ENCODE data around the gene CREB5.

CREB5 gene

DNA sequence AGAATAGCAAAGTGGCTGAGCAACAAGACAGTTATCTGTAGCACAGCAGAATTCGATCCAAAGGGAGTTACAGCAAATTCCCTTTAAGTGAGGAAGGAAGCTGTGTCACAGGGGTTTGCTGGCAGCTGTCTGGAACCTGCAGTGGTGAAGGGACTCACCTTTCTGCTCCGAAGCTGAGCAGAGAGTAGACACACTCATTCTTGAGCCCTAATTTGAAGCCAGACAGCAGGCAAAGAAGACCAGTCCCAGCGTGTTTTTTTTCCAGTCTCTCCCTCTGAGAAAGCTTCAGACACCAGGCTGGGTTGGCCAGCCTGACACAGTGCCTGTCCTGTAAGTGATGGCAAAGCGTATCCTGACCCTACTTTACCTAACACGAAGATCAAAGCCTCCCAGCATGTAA lies 335.1 kb downstream of the CREB5 start:
- H3K9ac ChIP-seq (ENCODE audit: low read length), result no peak overlapping the region
- H3K27me3 ChIP-seq (ENCODE audit: control insufficient read depth, insufficient read depth, low read length), result no peaks in the 10 kb centered on the region
- H3K27ac ChIP-seq (ENCODE audit: low read depth, low read length), result no peak overlapping the region
- H3K36me3 ChIP-seq (ENCODE audit: control insufficient read depth, insufficient read depth, low read length), result no peaks in the 10 kb centered on the region
- no peaks in the 10 kb centered on the region for H3K9me3 ChIP-seq (ENCODE audit: control insufficient read depth, insufficient read depth, low read depth, low read length)
- peaks cover 32% of the 10 kb centered on the region for H3K4me1 ChIP-seq (ENCODE audit: control insufficient read depth, insufficient read depth, low read length)
- H3K4me3 ChIP-seq (ENCODE audit: low read depth, low read length), result no peak overlapping the region

DNA sequence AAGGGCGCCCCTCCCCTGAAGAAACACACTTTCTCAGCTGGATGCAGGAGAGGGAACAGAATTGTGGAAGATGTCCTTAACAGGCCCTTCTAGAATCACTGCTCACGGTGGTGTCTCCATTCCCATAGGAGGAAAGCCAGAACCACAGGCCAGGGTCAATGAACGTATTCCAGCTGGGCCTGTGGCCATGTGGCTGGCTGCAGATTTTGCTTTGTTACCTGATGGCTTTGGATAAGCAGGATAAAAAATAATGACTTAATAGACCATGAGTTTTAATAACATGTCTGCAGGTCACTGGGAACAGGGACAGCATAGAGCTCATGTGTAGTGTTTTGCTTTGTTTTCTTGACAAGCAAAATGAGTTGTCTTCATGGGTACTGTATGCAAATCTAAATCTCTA lies 335.5 kb downstream of the CREB5 start:
- no peak overlapping the region for H3K27ac ChIP-seq (ENCODE audit: low read depth, low read length)
- H3K36me3 ChIP-seq (ENCODE audit: control insufficient read depth, insufficient read depth, low read length), result no peaks in the 10 kb centered on the region
- H3K4me3 ChIP-seq (ENCODE audit: low read depth, low read length), result no peak overlapping the region

DNA sequence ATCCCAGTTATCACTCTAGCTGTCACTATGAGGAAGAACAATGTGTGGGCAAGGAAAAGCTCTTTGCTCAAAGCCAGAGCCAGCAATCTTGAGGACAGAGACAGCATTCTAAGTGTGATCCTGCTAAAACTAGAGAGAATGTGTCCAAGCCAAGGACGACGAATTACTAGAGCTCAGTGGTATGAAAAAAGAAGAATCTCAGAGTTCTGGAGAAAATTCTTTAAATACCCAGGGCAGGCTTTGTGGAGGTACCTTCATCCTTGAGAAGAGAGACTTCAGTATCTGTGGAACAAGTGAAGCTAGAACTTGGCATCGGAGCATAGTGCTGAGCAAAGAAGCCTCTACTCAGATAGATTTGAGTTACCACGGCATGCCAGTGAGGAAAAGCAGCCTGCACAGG lies 336.0 kb downstream of the CREB5 start:
- Histone ChIP-seq H3K36me3 (ENCODE audit: control insufficient read depth, insufficient read depth, low read length) (no peaks in the 10 kb centered on the region), H3K4me3 (ENCODE audit: low read depth, low read length) (no peak overlapping the region), H3K27me3 (ENCODE audit: control insufficient read depth, insufficient read depth, low read length) (no peaks in the 10 kb centered on the region), H3K27ac (ENCODE audit: low read depth, low read length) (no peak overlapping the region), H3K9me3 (ENCODE audit: control insufficient read depth, insufficient read depth, low read depth, low read length) (no peaks in the 10 kb centered on the region), H3K9ac (ENCODE audit: low read length) (no peak overlapping the region), H3K4me1 (ENCODE audit: control insufficient read depth, insufficient read depth, low read length) (peaks cover 32% of the 10 kb centered on the region)

More for the DNA sequence above, 335.5 kb downstream of the CREB5 start:
- Histone ChIP-seq H3K27me3 (ENCODE audit: control insufficient read depth, insufficient read depth, low read length) (no peaks in the 10 kb centered on the region), H3K9me3 (ENCODE audit: control insufficient read depth, insufficient read depth, low read depth, low read length) (no peaks in the 10 kb centered on the region), H3K4me1 (ENCODE audit: control insufficient read depth, insufficient read depth, low read length) (peaks cover 32% of the 10 kb centered on the region), H3K9ac (ENCODE audit: low read length) (no peak overlapping the region)

DNA sequence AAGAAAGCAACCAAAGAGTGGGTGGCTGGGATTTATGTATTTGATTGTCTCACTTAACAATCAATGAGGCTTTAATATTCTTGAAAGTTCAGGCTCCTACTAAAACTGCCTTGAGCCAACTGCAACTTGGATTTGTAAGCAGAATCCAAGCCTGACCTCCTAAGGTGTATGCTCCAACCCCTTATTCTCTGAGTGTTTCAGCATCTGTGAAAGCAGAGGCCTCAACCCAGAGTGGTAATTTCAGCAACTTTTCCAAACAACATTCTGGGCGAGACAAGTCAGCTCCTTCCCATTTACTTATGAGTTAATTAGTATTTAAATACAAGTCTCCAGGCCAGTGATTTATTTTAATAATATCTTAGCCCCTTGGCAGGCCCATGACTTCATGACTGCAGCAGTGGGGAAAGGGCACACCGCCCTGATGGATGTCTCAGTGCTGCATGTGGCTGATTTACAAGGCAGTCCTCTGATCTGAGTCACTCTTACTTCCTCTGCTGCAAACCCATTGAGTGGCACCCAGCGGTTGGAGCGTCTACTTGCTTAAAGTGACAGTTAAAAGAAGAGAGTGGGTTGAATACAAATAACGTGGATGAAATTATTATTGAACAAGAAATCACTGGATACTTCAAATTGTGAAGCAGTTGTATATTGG lies 336.7 kb downstream of the CREB5 start:
- Histone ChIP-seq H3K4me3 (ENCODE audit: low read depth, low read length) (no peak overlapping the region), H3K9ac (ENCODE audit: low read length) (no peak overlapping the region), H3K27me3 (ENCODE audit: control insufficient read depth, insufficient read depth, low read length) (no peaks in the 10 kb centered on the region), H3K4me1 (ENCODE audit: control insufficient read depth, insufficient read depth, low read length) (peaks cover 32% of the 10 kb centered on the region), H3K36me3 (ENCODE audit: control insufficient read depth, insufficient read depth, low read length) (no peaks in the 10 kb centered on the region), H3K9me3 (ENCODE audit: control insufficient read depth, insufficient read depth, low read depth, low read length) (no peaks in the 10 kb centered on the region), H3K27ac (ENCODE audit: low read depth, low read length) (no peak overlapping the region)

DNA sequence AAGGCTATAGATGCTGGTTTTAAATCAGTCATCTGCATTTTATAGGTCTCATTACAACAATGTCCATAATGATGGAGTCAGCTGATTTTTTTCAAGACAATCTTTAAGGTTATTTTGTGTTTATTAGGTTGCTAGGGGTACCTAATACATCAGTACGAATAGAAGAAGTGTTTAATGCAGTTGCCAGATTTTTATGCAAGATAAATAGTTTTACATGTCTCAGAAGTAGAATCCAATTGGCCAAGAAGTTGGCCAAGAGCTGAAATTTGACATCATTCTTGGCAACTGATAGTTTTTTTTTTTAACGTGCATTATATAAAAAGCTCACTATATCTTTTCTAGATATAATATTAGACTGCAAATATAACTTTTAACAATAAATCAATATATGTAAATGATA lies 337.3 kb downstream of the CREB5 start:
- no peak overlapping the region for H3K27ac ChIP-seq (ENCODE audit: low read depth, low read length)
- H3K9me3 ChIP-seq (ENCODE audit: control insufficient read depth, insufficient read depth, low read depth, low read length), result no peaks in the 10 kb centered on the region
- H3K36me3 ChIP-seq (ENCODE audit: control insufficient read depth, insufficient read depth, low read length), result no peaks in the 10 kb centered on the region
- no peaks in the 10 kb centered on the region for H3K27me3 ChIP-seq (ENCODE audit: control insufficient read depth, insufficient read depth, low read length)
- no peak overlapping the region for H3K4me3 ChIP-seq (ENCODE audit: low read depth, low read length)
- H3K9ac ChIP-seq (ENCODE audit: low read length), result no peak overlapping the region
- H3K4me1 ChIP-seq (ENCODE audit: control insufficient read depth, insufficient read depth, low read length), result peaks cover 32% of the 10 kb centered on the region

DNA sequence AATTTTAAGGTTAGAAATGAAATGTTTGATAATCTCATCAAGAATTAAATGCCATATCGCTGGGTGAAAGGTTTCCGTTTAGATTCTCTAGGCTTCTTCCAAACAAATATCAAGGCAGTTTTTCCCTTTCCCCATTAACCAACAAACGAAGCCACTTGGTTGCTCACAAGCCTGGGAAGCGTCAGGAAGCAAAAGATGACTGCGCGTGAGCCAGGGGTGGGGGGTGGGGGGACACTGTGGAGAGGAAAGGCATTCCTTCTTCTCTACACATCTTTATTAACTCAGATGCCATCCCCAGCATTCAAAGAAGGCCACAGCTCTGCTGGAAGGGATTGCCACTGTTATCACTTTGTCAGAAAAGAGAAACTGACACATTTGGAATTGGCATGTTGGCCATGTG lies 338.7 kb downstream of the CREB5 start:
- Histone ChIP-seq H3K4me3 (ENCODE audit: low read depth, low read length) (no peak overlapping the region), H3K27me3 (ENCODE audit: control insufficient read depth, insufficient read depth, low read length) (no peaks in the 10 kb centered on the region), H3K36me3 (ENCODE audit: control insufficient read depth, insufficient read depth, low read length) (no peaks in the 10 kb centered on the region), H3K4me1 (ENCODE audit: control insufficient read depth, insufficient read depth, low read length) (peaks cover 32% of the 10 kb centered on the region), H3K9ac (ENCODE audit: low read length) (no peak overlapping the region), H3K9me3 (ENCODE audit: control insufficient read depth, insufficient read depth, low read depth, low read length) (no peaks in the 10 kb centered on the region), H3K27ac (ENCODE audit: low read depth, low read length) (no peak overlapping the region)

DNA sequence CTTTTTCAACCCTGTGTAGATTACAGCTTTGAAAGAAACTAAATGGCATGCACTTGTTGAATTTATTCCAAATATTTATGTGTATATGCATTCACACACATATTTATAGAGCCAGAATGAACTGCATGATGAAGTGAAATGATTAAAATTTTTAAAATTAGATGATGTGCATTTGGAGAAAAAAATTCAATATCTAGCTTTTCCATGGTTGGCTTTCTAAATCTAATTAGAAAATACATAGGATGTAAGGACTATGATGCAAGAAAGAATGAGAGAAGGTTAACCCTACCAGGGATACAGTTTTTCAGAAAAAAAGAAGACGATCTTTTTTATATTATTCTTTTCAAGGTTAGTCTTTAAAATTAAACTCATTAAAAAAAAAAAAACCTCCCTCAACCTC lies 341.3 kb downstream of the CREB5 start:
- no peaks in the 10 kb centered on the region for H3K27me3 ChIP-seq (ENCODE audit: control insufficient read depth, insufficient read depth, low read length)
- no peak overlapping the region for H3K9ac ChIP-seq (ENCODE audit: low read length)
- no peak overlapping the region for H3K4me3 ChIP-seq (ENCODE audit: low read depth, low read length)
- peaks cover 10% of the 10 kb centered on the region for H3K4me1 ChIP-seq (ENCODE audit: control insufficient read depth, insufficient read depth, low read length)
- no peak overlapping the region for H3K27ac ChIP-seq (ENCODE audit: low read depth, low read length)
- H3K36me3 ChIP-seq (ENCODE audit: control insufficient read depth, insufficient read depth, low read length), result no peaks in the 10 kb centered on the region
- H3K9me3 ChIP-seq (ENCODE audit: control insufficient read depth, insufficient read depth, low read depth, low read length), result no peaks in the 10 kb centered on the region

DNA sequence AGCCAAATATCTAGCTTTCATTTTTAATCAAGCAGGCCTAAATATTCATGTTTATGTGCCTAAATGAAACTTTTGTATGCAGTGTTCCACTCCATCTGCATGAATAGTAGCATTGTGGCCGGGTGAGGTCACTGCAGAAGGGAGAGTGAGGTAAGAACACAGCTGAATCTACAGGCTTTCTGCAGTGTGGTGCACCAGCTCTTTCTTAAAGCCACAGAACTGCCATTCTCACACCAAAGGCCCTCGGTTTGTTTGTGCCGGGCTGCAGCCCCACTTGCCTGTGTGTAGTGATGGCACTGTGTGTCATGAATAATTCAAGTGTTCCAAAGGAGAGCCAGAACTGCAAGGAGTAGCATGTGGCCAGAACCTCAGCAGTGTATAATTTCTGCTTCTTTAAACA lies 341.7 kb downstream of the CREB5 start:
- Histone ChIP-seq H3K36me3 (ENCODE audit: control insufficient read depth, insufficient read depth, low read length) (no peaks in the 10 kb centered on the region), H3K27ac (ENCODE audit: low read depth, low read length) (no peak overlapping the region), H3K27me3 (ENCODE audit: control insufficient read depth, insufficient read depth, low read length) (no peaks in the 10 kb centered on the region), H3K9me3 (ENCODE audit: control insufficient read depth, insufficient read depth, low read depth, low read length) (no peaks in the 10 kb centered on the region), H3K4me1 (ENCODE audit: control insufficient read depth, insufficient read depth, low read length) (peaks cover 7% of the 10 kb centered on the region), H3K4me3 (ENCODE audit: low read depth, low read length) (no peak overlapping the region), H3K9ac (ENCODE audit: low read length) (no peak overlapping the region)

DNA sequence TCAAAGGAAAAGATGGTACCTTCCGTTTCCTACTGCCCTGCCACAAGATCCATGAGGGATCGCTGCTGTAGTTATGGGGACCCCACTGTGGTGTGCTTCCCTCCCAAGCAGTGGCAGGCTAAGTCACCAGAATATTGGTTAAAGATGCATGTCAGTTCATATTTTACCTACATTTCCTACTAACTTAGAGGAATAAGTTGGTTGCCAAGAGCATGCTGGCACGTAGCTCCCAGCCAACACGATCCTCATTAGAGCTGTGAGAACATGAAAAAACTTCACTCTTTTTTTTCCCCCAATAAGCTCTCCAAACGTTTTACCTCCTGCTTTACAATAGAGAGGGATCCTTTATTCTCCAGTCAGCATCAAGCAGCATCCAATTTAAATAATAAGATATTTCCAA lies 342.1 kb downstream of the CREB5 start:
- H3K4me3 ChIP-seq (ENCODE audit: low read depth, low read length), result no peak overlapping the region
- no peak overlapping the region for H3K9ac ChIP-seq (ENCODE audit: low read length)
- H3K9me3 ChIP-seq (ENCODE audit: control insufficient read depth, insufficient read depth, low read depth, low read length), result no peaks in the 10 kb centered on the region
- no peaks in the 10 kb centered on the region for H3K27me3 ChIP-seq (ENCODE audit: control insufficient read depth, insufficient read depth, low read length)
- H3K27ac ChIP-seq (ENCODE audit: low read depth, low read length), result no peak overlapping the region
- no peaks in the 10 kb centered on the region for H3K36me3 ChIP-seq (ENCODE audit: control insufficient read depth, insufficient read depth, low read length)
- peaks cover 7% of the 10 kb centered on the region for H3K4me1 ChIP-seq (ENCODE audit: control insufficient read depth, insufficient read depth, low read length)

DNA sequence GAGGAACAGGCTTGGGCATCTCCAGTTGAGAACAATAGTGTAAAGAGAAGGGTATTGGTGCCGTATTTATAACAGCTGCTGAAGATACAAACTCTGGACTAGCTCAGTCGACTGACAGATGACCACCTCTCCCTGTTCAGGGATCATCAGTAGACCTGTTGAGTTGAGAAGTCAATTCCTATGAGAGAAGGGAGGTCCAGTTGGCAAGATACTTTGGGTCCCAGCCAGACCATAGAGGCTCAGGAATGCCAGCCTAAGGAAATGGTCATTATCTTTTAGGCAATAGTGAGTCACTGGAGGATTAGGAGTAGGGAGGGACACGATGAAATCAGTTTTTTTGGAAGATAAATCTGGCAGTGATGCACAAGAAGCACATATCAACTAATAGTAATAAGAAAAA lies 342.9 kb downstream of the CREB5 start:
- peaks cover 7% of the 10 kb centered on the region for H3K4me1 ChIP-seq (ENCODE audit: control insufficient read depth, insufficient read depth, low read length)
- no peaks in the 10 kb centered on the region for H3K36me3 ChIP-seq (ENCODE audit: control insufficient read depth, insufficient read depth, low read length)
- H3K27me3 ChIP-seq (ENCODE audit: control insufficient read depth, insufficient read depth, low read length), result no peaks in the 10 kb centered on the region
- no peaks in the 10 kb centered on the region for H3K9me3 ChIP-seq (ENCODE audit: control insufficient read depth, insufficient read depth, low read depth, low read length)
- no peak overlapping the region for H3K27ac ChIP-seq (ENCODE audit: low read depth, low read length)
- no peak overlapping the region for H3K4me3 ChIP-seq (ENCODE audit: low read depth, low read length)
- no peak overlapping the region for H3K9ac ChIP-seq (ENCODE audit: low read length)

DNA sequence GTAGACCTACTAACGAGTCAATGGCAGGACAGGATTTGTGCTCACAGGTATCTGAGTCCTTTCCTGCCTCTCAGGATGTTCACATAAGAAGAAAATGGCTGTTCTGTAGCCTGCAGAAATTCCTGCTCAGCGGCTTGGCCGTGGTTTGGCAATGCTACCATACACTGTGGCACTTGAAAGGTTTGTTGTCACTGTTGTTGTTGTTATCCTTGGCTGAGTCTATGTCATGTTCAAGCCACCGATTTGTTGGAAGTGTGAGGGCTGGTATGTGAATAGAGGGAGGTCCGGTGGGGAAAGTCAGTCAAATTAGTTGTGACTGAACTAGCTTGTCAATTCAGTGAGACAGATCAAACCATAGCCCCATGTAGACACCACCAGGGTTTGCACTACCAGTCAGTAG lies 345.9 kb downstream of the CREB5 start:
- no peak overlapping the region for H3K4me3 ChIP-seq (ENCODE audit: low read depth, low read length)
- no peaks in the 10 kb centered on the region for H3K9me3 ChIP-seq (ENCODE audit: control insufficient read depth, insufficient read depth, low read depth, low read length)
- no peaks in the 10 kb centered on the region for H3K36me3 ChIP-seq (ENCODE audit: control insufficient read depth, insufficient read depth, low read length)
- H3K27me3 ChIP-seq (ENCODE audit: control insufficient read depth, insufficient read depth, low read length), result no peaks in the 10 kb centered on the region
- H3K9ac ChIP-seq (ENCODE audit: low read length), result no peak overlapping the region
- no peaks in the 10 kb centered on the region; the same call in 1 of the 2 replicates for H3K4me1 ChIP-seq (ENCODE audit: control insufficient read depth, insufficient read depth, low read length)
- no peak overlapping the region for H3K27ac ChIP-seq (ENCODE audit: low read depth, low read length)

Data from HUES6 (cell line).